Uterus (tissue), 2 donors: Measurements from ENCODE around the gene REV1.

Source experiments
- POLR2A ChIP-seq, 2 donors: fragments of 450-650 bp; IDR thresholded peaks; one replicate each; pipeline ENCODE4 v1.6.1; 2016; ENCODE audit warnings: antibody characterized with exemption in 2 of 2, mild to moderate bottlenecking in 1 of 2, moderate library complexity in 1 of 2
- TF ChIP-seq, protein P1 (sequence below), 4 experiments: fragments of 200-600 bp in 2 of 4; fragments of 450-650 bp in 2 of 4; sonication (generic) in 2 of 4; IDR thresholded peaks; one replicate each; pipeline ENCODE4 v1.5.1; 2016 to 2019; ENCODE audit warnings: antibody characterized with exemption in 4 of 4, mild to moderate bottlenecking in 2 of 4, moderate library complexity in 1 of 4

DNA sequence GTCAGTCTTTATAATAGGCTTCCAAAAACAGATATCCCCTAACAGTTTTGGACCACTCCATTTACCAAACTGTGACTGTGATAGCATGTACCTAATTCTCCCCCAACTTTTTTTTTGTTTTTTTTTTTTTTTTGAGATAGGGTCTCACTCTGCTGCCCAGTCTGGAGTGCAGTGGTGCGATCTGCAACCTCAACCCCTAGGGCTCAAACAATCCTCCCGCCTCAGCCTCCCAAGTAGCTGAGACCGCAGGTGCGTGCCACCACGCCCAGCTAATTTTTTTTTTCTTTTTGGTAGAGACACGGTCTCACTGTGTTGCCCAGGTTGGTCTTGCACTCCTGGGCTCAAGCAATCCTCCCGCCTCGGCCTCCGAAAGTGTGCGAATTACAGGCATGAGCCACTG lies 52.9 kb downstream of the REV1 start:
- TF ChIP-seq, protein P1, sequence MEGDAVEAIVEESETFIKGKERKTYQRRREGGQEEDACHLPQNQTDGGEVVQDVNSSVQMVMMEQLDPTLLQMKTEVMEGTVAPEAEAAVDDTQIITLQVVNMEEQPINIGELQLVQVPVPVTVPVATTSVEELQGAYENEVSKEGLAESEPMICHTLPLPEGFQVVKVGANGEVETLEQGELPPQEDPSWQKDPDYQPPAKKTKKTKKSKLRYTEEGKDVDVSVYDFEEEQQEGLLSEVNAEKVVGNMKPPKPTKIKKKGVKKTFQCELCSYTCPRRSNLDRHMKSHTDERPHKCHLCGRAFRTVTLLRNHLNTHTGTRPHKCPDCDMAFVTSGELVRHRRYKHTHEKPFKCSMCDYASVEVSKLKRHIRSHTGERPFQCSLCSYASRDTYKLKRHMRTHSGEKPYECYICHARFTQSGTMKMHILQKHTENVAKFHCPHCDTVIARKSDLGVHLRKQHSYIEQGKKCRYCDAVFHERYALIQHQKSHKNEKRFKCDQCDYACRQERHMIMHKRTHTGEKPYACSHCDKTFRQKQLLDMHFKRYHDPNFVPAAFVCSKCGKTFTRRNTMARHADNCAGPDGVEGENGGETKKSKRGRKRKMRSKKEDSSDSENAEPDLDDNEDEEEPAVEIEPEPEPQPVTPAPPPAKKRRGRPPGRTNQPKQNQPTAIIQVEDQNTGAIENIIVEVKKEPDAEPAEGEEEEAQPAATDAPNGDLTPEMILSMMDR (IDR thresholded peaks at IDR 0.05) = no peak
- TF ChIP-seq POLR2A (IDR thresholded peaks at IDR 0.05) = no peak
